ENCODE measurements around the gene RAB37. TPM values are rescaled to one million over a fixed set of nuclear protein-coding genes. Genes with fewer than 3 reads are reported as not detected.

Gene RAB37
- total and polyA plus RNA-seq, 2 of the 13 experiments (the other 11 are each of a cell fraction or from before 2014, with no cell fraction given): 0.91 to 3.7 TPM

DNA sequence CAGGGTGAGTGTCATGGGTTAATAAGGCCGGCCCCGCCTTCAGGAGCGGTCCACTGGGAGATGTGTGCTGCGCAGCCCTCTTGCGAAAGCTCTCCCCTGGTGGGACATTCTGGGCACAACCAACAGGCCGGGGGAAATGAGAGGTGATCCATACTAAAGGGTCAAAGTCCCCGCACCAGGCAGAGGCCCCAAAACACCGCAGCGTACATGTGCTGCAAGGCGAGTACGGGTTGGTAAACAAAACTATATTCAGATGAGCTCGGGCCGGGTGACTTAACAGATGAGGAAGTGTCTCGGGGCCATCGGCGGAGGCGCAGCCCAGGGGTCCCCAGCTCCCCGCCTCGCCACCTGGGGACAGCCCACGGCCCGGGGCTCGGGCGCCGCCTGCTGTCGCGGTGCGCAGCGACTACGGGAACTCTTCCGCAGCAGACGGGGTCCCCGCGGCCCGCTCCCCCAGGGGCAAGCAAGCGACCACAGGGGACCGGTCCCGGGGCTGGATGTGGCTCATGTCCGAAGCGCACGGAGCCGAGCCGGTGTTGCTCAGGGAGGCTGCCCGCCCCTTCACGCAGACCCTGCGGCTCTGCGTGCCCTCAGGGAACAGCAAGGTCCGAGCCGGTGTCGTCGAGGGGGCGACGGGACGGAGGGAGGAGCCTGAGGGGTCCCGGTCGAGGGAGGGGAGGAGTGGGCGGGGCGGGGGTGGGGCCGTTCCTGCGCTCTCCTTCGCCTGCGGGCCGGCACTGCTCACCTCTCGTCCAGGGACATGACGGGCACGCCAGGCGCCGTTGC is at the start of gene RAB37 (continued):
- TF ChIP-seq ATAD3A (CRISPR knock-in tag; IDR thresholded peaks at IDR 0.05) (no peak), ZNF501 (CRISPR knock-in tag; IDR thresholded peaks at IDR 0.05) (peak; percentile 84), TBL1XR1 (IDR thresholded peaks at IDR 0.05; ENCODE audit: borderline replicate concordance, low read length, partially characterized antibody) (peak; percentile 66), TRIM24 (CRISPR knock-in tag; IDR thresholded peaks at IDR 0.05) (no peak), FOXK2 (IDR thresholded peaks at IDR 0.05) (peak; percentile 85), SPEN (CRISPR knock-in tag; IDR thresholded peaks at IDR 0.05; ENCODE audit: low read depth) (peak; percentile 61), CREB1 (IDR thresholded peaks at IDR 0.05) (no peak; the same call in 1 of the 2 replicates), CREB1 (CRISPR knock-in tag; IDR thresholded peaks at IDR 0.05) (peak; percentile 79), TBX2 (CRISPR knock-in tag; IDR thresholded peaks at IDR 0.05; ENCODE audit: borderline replicate concordance) (peak; percentile 95), RNF2 (conservative IDR thresholded peaks at IDR 0.05; ENCODE audit: low read depth) (peak; percentile 67; the same call in 1 of the 2 replicates), XRCC5 (optimal IDR thresholded peaks at IDR 0.05; ENCODE audit: low read length) (peak; percentile 95), ZNF607 (CRISPR knock-in tag; IDR thresholded peaks at IDR 0.05; ENCODE audit: borderline replicate concordance) (peak; percentile 82; the same call in 1 of the 2 replicates)
- TF ChIP-seq, protein P1, sequence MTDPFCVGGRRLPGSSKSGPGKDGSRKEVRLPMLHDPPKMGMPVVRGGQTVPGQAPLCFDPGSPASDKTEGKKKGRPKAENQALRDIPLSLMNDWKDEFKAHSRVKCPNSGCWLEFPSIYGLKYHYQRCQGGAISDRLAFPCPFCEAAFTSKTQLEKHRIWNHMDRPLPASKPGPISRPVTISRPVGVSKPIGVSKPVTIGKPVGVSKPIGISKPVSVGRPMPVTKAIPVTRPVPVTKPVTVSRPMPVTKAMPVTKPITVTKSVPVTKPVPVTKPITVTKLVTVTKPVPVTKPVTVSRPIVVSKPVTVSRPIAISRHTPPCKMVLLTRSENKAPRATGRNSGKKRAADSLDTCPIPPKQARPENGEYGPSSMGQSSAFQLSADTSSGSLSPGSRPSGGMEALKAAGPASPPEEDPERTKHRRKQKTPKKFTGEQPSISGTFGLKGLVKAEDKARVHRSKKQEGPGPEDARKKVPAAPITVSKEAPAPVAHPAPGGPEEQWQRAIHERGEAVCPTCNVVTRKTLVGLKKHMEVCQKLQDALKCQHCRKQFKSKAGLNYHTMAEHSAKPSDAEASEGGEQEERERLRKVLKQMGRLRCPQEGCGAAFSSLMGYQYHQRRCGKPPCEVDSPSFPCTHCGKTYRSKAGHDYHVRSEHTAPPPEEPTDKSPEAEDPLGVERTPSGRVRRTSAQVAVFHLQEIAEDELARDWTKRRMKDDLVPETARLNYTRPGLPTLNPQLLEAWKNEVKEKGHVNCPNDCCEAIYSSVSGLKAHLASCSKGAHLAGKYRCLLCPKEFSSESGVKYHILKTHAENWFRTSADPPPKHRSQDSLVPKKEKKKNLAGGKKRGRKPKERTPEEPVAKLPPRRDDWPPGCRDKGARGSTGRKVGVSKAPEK (CRISPR knock-in tag; IDR thresholded peaks at IDR 0.05; ENCODE audit: borderline replicate concordance): no peak
- TF ChIP-seq, protein P2, sequence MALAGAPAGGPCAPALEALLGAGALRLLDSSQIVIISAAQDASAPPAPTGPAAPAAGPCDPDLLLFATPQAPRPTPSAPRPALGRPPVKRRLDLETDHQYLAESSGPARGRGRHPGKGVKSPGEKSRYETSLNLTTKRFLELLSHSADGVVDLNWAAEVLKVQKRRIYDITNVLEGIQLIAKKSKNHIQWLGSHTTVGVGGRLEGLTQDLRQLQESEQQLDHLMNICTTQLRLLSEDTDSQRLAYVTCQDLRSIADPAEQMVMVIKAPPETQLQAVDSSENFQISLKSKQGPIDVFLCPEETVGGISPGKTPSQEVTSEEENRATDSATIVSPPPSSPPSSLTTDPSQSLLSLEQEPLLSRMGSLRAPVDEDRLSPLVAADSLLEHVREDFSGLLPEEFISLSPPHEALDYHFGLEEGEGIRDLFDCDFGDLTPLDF (CRISPR knock-in tag; IDR thresholded peaks at IDR 0.05): no peak; the same call in 1 of the 2 replicates
- TF ChIP-seq, protein P3, sequence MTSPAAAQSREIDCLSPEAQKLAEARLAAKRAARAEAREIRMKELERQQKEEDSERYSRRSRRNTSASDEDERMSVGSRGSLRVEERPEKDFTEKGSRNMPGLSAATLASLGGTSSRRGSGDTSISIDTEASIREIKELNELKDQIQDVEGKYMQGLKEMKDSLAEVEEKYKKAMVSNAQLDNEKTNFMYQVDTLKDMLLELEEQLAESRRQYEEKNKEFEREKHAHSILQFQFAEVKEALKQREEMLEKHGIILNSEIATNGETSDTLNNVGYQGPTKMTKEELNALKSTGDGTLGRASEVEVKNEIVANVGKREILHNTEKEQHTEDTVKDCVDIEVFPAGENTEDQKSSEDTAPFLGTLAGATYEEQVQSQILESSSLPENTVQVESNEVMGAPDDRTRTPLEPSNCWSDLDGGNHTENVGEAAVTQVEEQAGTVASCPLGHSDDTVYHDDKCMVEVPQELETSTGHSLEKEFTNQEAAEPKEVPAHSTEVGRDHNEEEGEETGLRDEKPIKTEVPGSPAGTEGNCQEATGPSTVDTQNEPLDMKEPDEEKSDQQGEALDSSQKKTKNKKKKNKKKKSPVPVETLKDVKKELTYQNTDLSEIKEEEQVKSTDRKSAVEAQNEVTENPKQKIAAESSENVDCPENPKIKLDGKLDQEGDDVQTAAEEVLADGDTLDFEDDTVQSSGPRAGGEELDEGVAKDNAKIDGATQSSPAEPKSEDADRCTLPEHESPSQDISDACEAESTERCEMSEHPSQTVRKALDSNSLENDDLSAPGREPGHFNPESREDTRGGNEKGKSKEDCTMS (CRISPR knock-in tag; conservative IDR thresholded peaks at IDR 0.05): no peak
- TF ChIP-seq, protein P4, sequence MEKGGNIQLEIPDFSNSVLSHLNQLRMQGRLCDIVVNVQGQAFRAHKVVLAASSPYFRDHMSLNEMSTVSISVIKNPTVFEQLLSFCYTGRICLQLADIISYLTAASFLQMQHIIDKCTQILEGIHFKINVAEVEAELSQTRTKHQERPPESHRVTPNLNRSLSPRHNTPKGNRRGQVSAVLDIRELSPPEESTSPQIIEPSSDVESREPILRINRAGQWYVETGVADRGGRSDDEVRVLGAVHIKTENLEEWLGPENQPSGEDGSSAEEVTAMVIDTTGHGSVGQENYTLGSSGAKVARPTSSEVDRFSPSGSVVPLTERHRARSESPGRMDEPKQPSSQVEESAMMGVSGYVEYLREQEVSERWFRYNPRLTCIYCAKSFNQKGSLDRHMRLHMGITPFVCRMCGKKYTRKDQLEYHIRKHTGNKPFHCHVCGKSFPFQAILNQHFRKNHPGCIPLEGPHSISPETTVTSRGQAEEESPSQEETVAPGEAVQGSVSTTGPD (CRISPR knock-in tag; IDR thresholded peaks at IDR 0.05): peak; percentile 91
- TF ChIP-seq, protein P5, sequence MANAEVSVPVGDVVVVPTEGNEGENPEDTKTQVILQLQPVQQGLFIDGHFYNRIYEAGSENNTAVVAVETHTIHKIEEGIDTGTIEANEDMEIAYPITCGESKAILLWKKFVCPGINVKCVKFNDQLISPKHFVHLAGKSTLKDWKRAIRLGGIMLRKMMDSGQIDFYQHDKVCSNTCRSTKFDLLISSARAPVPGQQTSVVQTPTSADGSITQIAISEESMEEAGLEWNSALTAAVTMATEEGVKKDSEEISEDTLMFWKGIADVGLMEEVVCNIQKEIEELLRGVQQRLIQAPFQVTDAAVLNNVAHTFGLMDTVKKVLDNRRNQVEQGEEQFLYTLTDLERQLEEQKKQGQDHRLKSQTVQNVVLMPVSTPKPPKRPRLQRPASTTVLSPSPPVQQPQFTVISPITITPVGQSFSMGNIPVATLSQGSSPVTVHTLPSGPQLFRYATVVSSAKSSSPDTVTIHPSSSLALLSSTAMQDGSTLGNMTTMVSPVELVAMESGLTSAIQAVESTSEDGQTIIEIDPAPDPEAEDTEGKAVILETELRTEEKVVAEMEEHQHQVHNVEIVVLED (CRISPR knock-in tag; IDR thresholded peaks at IDR 0.05; ENCODE audit: borderline replicate concordance): peak; percentile 72
- TF ChIP-seq, protein P6, sequence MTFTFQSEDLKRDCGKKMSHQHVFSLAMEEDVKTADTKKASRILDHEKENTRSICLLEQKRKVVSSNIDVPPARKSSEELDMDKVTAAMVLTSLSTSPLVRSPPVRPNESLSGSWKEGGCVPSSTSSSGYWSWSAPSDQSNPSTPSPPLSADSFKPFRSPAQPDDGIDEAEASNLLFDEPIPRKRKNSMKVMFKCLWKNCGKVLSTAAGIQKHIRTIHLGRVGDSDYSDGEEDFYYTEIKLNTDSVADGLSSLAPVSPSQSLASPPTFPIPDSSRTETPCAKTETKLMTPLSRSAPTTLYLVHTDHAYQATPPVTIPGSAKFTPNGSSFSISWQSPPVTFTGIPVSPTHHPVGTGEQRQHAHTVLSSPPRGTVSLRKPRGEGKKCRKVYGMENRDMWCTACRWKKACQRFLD (CRISPR knock-in tag; IDR thresholded peaks at IDR 0.05; ENCODE audit: borderline replicate concordance): peak; percentile 33; the same call in 1 of the 2 replicates

Data from HepG2 (cell line).